NOMO-1 treated with DMSO at 0.1 percent for 48 hours (cell line): ENCODE data around the gene TMEM154.

Experiments
- DNase-seq: peaks from one replicate; lab custom pipeline; 2025; ENCODE audit not compliant: unreplicated experiment; lab: John Stamatoyannopoulos, UW

TMEM154 gene

DNA sequence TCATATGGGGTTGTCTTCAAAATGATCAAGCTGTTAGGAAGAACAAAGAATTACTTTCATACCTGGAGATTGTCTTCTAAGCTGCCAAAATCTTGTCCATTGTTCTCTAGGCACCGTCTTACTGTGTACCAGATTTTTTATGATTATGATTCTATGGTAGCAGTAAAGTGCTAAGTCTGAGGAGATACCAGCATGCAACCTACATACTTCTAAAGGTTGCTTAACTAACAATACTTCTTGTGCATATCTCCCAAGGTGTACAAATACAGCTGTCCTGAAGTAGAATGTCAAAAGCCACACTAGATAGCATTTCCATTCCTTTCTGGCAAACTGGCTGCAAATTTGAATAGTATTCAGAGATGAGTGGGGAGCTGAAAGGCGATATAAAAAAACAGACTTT, 81.3 kb downstream of the TMEM154 start:
- DNase-seq: no peak

DNA sequence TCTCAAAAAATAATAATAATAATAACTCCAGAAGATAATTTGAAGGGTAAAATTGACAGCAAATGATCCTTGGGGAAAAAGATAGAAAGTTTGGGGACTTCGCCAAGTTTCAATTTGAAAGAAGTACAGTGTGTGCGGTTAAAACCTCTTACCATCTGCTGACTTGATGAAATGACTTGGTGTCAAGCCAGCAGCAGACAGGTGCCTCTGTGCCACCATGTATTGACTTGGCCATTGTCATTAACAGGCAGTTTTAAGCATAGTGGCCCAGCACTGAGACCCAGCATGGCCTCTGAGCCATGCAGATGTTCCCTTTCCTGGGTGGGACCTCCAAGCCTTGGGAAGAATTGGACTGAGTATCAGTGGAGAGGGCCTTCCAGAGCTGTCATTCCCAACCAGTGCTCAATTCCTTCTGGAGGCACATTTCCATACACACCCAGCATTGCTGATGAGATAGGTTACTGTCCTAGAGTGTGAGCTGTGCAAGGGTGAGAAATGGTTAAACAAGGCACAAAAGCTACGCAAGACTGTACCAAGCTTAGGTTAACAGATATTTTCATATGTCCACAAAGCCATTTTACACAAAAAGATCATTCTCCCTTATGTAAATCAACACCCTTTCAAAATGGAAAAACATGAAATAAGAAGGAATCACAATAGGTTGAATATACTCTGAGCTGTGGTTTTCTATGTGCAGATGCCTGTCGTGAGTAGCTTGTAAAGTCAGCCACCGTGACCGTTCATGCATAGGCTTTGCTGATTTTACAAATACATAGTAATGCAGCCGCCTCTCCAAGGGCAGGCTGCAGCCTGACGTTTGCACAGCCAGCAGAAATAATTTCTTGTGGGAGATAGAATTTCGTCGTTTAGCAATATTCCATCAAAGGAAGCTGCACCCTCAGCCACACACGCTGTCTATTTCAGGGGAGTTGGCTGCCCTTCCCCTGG, 84.5 kb downstream of the TMEM154 start:
- DNase-seq: no peak

DNA sequence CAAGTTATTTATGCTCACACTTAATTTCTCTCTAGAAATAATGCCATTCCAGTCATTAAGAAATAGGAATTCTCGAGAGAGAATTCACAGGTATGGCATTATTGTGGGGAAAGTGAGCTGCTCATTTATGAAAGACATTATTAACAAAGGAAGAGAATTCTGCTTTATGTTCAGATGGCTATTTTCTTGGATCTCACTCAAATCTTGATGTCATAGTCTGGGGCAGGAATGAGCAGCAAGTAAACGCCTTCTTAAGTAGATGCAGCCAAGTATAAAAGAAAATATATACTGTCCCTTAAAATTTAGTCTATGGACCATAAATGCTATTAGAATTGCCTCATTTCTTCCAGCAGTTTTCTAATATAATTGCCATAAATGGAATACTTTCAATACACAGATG, 85.7 kb downstream of the TMEM154 start:
- DNase-seq: no peak

DNA sequence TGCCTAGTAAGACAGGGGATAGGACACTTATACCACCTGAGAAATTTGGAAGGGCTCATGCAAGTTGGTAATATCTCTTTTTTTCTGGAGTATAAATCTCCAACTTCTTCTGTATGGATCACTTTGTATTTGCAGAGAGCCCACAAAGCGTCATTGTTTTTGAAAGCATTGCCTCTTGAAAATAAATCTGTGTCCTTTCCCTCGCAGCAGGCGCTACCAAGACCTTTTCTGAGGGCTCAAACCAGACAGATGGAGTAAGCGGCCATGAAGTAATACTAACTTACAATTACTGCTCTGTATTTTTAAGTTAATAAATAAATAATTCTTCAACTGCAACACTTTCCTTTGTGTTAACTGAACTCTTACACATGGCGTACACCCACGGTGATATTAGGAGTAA, 87.9 kb downstream of the TMEM154 start:
- no peak for DNase-seq

DNA sequence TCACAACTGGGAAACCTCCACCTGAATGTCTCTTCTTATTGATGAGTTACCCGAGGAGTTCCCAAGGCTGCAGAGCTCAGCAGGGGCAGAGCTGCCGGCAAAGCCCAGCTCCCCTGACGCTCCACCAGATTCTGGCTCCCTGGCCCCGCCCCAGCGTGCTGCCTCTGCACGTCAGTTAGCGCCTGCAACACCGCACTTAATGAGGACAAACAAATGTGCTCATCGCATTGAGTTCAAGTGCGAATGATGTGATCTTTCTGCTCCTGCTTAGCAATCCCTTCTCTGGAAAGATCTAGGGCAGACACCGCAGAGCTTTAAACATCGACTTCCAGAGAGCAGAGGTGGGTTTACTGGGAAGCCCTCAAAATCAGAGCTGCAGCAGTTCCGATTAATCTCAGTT, 88.4 kb downstream of the TMEM154 start:
- no peak for DNase-seq

DNA sequence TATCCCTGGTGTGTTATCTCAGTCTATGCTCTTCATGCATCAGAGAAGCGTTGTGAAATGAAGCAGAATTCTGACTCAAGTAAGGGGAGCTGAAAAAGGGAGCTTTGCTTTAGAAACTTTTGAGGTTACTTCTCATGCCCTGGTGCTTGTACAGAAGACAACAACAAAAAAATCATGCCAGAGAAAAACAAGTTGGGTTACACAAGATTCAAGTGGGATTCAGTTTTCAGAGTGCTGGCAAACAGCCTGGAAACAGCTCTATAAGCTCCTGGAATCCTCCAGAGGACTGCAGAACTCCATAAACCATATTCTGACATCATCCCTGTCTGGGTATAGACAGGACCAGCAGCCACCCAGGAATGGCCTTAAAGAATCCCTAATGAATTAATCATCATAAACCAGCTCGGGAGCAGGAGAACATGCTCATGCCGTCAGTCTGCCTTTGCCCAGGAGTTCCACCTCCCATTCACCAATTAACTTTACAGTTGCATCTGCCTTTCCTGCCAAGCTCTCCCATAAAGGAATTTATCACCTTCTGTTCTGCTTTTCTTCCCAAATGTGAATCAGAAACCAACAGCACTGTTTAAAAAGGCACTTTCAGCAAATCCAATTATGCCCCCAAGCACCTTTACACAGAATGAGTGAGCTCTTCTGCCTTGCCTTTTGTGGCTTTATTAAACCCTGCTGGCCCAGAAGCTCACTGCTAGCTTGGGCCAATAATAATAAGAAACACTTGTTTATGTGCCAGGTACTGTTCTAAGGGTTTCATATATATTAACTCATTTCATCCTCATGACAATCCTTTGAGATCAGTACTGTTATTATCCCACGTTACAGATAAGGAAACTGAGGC, 89.4 kb downstream of the TMEM154 start:
- no peak for DNase-seq

DNA sequence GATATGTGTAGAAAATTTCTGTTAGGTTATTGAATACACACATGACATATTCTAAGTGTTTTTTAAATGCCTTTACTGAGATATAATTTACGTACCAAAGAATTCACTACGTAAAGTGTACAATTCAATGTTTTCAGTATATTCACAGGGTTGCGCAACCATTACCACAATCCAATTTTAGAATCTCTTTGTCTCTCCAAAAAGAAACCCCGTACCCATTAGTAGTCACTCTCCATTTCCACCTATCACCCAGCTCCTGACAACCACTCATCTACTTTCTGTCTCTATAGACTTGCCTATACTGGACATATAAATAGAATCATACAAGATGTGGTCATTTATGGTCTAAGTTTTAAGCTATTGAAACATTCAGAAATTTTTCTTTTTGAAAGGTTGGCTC, 90.9 kb downstream of the TMEM154 start:
- peak; percentile 37 for DNase-seq

DNA sequence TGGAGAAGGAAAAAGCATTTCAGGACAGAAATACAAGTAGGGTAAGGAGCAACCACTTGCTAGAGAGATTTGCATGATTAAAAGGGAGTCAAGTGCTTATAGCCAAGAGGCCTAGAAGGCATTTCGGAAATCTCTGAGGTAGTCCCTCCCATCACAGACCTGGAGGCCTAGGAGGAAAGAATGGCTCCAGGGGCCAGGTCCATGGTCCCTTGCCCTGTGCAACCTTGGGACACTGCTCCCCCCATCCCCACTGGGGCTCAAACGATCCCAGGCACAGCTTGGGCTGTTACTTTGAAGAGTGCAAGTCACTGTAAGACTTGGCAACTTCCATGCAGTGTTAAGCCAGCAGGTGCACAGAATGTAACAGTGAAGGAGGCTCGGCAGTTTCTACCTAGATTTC, 92.7 kb downstream of the TMEM154 start:
- DNase-seq: no peak

DNA sequence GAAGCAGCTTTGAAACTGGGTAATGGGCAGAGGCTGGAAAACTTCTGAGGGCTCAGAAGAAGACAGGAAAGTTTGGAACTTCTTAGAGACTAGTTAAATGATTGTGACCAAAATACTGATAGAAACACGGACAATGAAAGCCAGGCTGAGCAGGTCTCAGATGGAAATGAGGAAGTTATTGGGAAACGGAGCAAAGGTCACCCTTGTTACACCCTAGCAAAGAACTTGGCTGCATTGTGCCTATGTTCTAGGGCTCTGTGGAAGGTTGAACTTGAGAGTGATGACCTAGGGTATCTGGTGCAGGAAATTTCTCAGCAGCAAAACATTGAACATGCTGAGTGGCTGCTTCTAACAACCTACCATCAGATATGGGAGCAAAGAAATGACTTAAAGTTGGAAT, 93.1 kb downstream of the TMEM154 start:
- peak; percentile 86 for DNase-seq

DNA sequence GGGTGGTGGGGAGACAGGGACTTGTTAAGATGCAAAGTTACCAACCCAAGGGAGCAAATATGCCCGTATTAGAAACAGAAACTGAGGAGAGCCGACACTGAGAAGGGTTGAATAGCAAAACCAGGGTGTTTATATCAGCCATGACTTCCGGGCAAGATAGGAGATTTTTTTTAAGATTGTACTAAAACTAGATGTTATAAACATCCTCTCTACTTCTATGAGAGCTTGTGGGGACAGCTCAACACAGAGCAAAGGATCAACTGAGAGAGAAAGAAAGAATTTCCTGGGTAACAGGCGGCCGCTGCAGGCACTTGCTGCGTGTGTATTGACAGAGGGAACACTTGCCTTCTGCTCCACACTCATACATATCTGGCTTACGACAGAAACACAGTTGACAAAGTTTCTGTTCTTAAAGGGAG, 94.8 kb downstream of the TMEM154 start:
- no peak for DNase-seq

DNA sequence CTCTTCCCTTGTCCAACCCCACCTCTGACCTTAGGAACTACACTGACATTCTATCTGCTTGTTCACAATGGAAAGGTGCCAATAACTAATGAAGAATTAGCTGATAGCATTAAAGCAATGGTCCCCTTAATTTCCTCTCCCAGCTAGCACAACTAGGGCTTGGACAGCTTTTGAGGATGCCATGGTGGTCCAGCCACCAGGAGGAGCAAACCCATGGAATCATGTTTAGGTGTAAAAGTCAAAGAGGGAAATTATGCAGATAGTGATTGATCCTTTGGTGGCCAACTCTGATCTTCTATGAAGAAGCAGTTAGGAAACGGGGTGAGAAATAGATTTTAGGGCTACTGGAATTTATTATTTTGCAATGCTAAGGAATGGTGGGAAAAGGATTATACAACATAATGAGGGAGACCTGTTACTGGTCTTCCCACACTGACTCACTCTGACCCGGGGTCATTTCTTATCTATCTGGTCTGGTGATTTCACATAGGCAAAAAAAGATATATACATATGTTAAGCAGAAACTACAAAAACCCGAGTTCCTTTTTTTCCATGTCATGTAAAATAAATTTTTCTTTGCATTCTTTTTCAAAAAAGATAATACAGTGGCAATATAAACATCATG, 98.1 kb downstream of the TMEM154 start:
- DNase-seq: no peak

DNA sequence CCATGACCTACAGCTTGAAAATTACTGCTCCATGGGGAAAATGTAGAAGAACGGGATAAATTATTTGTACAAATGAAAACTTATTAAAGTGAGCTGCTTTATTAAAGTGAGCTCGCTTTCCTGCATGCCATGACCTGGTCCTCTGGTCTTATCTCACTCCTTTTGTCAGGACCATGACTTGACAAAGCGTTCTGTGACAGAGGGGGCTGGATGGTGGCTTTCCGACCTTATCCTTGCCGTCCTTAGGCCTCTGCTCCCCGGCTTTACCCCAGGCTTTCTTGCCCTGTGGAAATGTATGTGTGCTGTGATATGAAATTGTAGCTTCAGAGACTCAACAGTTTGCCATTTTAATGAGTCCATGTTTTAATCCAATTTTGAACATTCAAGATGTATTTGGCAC, 99.9 kb downstream of the TMEM154 start:
- no peak for DNase-seq

DNA sequence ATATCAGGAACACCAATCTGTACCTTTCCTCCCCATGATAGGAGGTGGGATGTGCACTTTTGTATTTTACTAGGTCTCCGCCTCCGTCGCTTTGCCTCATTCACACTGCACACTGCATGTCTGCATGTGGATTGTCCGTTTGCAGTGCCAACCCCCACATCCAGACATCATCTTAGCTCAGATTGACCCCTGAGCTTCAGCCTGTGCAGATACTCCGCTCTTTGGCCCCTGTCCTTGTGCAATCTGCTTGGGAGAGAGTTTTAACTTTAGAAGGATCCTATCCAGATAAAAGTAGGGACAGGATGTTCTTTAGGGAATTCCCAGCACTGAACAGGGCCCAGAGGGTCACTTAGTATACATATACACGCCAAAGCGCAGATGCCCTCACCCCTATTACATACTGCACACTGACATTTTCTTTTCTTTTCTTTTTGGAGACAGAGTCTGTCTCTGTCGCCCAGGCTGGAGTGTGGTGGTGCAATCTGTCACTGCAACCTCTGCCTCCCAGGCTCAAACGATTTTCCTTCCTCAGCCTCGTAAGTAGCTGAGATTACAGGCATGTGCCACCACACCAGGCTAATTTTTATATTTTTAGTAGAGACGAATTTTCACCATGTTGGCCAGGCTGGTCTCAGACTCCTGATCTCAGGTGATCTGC, 100.6 kb downstream of the TMEM154 start:
- DNase-seq: no peak

DNA sequence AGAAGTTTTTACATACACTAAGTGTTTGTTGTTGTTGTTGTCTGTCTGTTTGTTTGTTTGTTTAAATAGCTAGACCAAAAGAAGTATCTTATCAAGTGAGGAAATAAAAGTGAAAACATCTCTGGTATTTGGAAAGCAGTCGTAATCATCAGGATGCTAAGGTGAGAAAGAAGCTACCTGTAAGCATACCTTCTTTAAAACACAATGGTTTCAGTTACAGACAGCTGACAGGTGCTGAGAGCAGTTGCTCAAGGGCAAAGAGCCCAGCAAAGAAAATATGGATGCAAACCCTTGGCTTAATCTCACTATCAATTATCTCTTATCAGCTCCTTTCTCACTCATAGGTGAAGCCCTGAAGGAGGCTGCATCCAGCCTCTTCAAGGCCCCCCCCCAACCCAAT, 101.1 kb downstream of the TMEM154 start:
- DNase-seq: no peak

DNA sequence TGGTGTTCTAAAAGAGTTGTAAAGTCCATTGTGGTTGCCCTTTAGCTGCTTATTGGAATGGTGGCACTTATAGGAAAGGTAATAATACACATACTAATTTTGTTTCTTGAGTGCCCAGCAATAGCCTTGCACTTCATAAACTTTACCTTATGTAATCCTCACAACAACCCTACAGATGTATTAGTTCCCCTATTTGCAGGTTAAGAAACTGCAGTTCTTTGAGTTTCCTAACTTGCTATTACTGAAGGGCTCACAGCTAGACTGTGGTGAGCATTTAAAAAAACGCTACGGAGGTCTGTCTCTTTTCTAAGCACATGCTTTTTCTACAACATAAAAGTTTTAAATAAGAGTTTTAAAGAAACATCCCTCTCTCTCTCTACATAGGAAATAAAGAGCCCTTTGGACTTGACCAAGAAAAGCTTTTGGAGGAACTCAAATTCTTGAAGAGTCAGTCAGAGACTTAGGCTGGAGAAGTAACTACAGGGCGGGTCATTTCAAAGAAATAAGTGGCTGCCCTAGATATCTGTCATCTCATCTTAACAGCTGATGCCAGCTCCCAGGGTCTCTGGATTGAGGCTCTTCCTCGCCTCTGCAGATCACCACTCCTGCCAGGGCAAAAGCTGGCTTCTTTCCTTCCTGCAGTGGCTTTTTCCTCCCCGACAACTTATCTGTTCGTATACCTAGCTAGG, 101.9 kb downstream of the TMEM154 start:
- DNase-seq: peak; percentile 88

DNA sequence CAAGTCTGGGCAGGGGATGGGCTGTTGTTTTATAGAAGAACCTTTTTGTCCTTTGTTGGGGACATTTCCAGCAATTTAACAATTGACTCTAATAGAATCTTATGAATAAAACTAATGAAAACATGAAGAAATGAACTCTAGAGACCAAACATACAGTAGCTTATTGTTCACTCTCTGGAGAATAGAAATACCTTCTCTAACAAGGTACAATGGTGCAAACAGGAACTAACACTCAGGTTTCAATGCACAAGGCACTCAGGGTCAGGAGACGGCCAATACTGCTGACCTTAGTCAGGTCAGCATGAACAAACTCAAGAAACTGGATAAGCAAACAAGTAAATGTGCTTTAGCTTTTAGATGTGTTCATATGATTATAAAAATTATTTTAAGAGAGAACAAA, 104.3 kb downstream of the TMEM154 start:
- no peak for DNase-seq

DNA sequence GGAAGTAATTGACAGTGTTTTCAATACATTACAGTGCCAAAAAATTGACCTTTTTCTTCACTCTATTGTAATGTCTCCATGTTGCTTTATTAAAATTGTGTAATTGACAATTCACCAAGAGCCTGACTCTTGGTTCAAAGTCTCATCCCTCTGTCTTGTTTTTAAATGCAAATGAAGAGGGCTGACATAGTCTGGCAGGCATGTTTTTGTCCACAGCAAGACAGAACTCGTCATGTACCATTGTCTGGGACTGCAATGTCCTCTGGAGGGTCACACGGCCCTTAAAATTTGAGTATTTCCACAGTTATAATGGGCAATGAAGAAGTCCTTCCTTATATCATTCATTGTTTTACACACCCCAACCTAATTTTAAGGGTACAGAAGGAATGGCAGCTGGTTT, 105.9 kb downstream of the TMEM154 start:
- DNase-seq: no peak

DNA sequence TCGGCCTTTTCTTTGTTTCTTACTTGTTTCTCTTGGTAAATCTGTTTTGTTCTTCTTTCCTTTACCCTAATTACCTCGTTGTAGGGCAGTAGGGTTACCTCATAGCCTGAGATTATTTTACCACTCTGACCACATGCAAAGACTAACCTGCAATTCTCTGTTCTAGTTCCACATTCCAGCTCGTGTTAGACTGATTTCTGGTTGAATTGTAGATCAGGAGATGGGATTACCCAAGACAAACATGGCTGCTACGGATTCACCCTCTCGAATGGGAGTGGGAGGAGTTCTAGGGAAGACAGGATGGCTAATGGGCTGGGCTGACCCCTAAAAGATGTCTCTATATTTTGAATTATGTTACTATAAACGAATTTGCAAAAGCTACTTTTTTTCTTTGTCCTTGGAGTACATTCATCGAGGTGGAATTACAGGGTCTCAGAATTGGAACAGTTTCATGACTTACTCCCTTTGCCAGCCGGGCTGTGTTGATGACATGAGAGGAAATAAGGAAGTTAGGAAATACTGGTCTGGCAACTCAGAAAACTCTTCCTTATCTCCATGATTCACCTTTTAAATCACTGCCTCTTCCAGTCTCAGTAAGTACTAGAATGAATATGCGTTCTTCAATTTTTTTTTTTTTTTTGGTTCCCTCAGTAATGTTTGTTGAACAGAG, 107.2 kb downstream of the TMEM154 start:
- peak; percentile 84 for DNase-seq

DNA sequence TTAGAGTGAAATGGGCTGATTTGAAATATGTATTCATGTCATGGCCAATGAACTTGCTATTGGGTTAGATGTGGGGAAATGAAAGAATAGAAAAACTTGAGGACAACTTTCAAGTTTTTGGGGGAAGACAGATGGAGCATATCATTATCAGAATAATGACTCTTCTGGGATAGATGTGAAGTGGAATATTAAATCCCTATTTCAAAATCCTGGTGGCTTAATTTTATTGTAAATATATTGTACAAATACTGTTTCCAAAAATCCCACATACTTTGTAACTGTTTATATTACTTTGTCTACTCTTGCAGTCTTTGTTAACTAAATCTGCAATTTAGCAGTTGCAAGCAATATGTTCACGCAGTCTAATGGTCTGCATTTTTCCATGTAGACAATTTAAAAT, 108.0 kb downstream of the TMEM154 start:
- no peak for DNase-seq

DNA sequence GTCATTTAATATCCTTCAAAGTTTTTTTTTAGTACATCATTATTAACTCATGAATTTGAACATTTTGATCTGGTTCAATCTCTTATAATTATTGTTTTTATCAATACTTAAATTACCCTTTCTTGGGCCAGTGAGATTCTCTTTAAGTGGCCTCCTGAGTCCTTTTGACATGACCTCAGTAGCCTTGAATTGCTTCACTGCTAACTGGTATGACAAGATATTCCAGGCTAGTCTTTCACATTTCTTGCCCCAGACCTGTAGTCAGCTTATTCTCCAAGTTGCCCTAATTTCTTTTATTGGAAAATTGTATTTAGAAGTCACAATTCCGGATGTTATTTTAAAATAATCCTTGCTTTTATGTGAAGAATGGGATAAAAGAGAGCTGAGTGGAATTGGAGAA, 108.5 kb downstream of the TMEM154 start:
- no peak for DNase-seq
